NCI-H460 (cell line): Measurements from ENCODE around the gene NCKAP5L. TPM values are rescaled to one million over a fixed set of nuclear protein-coding genes. Genes with fewer than 3 reads are reported as not detected.

Experiments
- DNase-seq: peaks from one replicate; pipeline ENCODE4 v3.0.0-alpha.2; 2016; ENCODE audit warnings: low read depth; ENCODE audit errors: extremely low read depth
- total RNA-seq: library from RNA; depleted of rRNA; stranded (reverse); fragments of >200 nt; shearing (Covaris generic); gene quantifications from 2 replicates; pipeline ENCODE4 v1.2.3, GENCODE V29; 2014

Gene NCKAP5L
- total RNA-seq, 1 experiment from 2014 or later: 7.5 TPM

- no peak for DNase-seq
Measured at GRCh38 chr12:49825971-49826421, 2.2 kb downstream of the NCKAP5L start.

- no peak for DNase-seq
Measured at GRCh38 chr12:49825360-49825970, 2.7 kb downstream of the NCKAP5L start.

GRCh38 chr12:49824895-49825294 is 3.3 kb downstream of the NCKAP5L start:
- no peak for DNase-seq

- no peak for DNase-seq
Measured at GRCh38 chr12:49824416-49824815, 3.8 kb downstream of the NCKAP5L start.

GRCh38 chr12:49823951-49824350 is 4.3 kb downstream of the NCKAP5L start:
- no peak for DNase-seq

GRCh38 chr12:49823350-49823749 is 4.9 kb downstream of the NCKAP5L start:
- DNase-seq: no peak

GRCh38 chr12:49821373-49822287 is 6.6 kb downstream of the NCKAP5L start:
- DNase-seq: no peak

GRCh38 chr12:49819786-49820185 is 8.4 kb downstream of the NCKAP5L start:
- no peak for DNase-seq

GRCh38 chr12:49818241-49818895 is 9.8 kb downstream of the NCKAP5L start:
- no peak for DNase-seq

GRCh38 chr12:49813131-49813530 is 15.1 kb downstream of the NCKAP5L start:
- no peak for DNase-seq

- no peak for DNase-seq
Measured at GRCh38 chr12:49811961-49812401, 16.2 kb downstream of the NCKAP5L start.

- DNase-seq: no peak
Measured at GRCh38 chr12:49811136-49811535, 17.1 kb downstream of the NCKAP5L start.

GRCh38 chr12:49809906-49810389 is 18.3 kb downstream of the NCKAP5L start:
- no peak for DNase-seq

- no peak for DNase-seq
Measured at GRCh38 chr12:49809381-49809905, 18.8 kb downstream of the NCKAP5L start.

- DNase-seq: no peak
Measured at GRCh38 chr12:49808686-49809380, 19.4 kb downstream of the NCKAP5L start.

GRCh38 chr12:49807991-49808580 is 20.1 kb downstream of the NCKAP5L start:
- DNase-seq: no peak

- DNase-seq: no peak
Measured at GRCh38 chr12:49806877-49807276, 21.3 kb downstream of the NCKAP5L start.

- DNase-seq: no peak
Measured at GRCh38 chr12:49806321-49806813, 21.8 kb downstream of the NCKAP5L start.

GRCh38 chr12:49805409-49805808 is 22.8 kb downstream of the NCKAP5L start:
- DNase-seq: no peak

- DNase-seq: no peak
Measured at GRCh38 chr12:49804821-49805220, 23.4 kb downstream of the NCKAP5L start.
